ENCODE data around the gene CETN3. TPM values are rescaled to one million over a fixed set of nuclear protein-coding genes. Genes with fewer than 3 reads are reported as not detected.

CETN3 gene
- total and polyA plus RNA-seq, 9 of the 15 experiments (the other 6 are each of a cell fraction or from before 2014, with no cell fraction given) = 43.3 to 113 (median 82.4) TPM

- TF ChIP-seq, protein P1, sequence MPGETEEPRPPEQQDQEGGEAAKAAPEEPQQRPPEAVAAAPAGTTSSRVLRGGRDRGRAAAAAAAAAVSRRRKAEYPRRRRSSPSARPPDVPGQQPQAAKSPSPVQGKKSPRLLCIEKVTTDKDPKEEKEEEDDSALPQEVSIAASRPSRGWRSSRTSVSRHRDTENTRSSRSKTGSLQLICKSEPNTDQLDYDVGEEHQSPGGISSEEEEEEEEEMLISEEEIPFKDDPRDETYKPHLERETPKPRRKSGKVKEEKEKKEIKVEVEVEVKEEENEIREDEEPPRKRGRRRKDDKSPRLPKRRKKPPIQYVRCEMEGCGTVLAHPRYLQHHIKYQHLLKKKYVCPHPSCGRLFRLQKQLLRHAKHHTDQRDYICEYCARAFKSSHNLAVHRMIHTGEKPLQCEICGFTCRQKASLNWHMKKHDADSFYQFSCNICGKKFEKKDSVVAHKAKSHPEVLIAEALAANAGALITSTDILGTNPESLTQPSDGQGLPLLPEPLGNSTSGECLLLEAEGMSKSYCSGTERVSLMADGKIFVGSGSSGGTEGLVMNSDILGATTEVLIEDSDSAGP (CRISPR knock-in tag; IDR thresholded peaks at IDR 0.05) = 0 out of 2 replicates have a peak, but pooled peaks have one; percentile 52
- 0 out of 2 replicates have a peak, but pooled peaks have one; percentile 29 for TF ChIP-seq ZBTB1 (CRISPR knock-in tag; IDR thresholded peaks at IDR 0.05; ENCODE audit: borderline replicate concordance, low read depth)
- TF ChIP-seq MXI1 (IDR thresholded peaks at IDR 0.05; ENCODE audit: low read depth, low read length) = 0 out of 2 replicates have a peak, but pooled peaks have one; percentile 47
- TF ChIP-seq NCOA6 (IDR thresholded peaks at IDR 0.05) = no peak
- TF ChIP-seq TCFL5 (CRISPR knock-in tag; conservative IDR thresholded peaks at IDR 0.05) = no peak
- peak; percentile 49 for TF ChIP-seq CREM (IDR thresholded peaks at IDR 0.05; ENCODE audit: low read depth)
- TF ChIP-seq, protein P2, sequence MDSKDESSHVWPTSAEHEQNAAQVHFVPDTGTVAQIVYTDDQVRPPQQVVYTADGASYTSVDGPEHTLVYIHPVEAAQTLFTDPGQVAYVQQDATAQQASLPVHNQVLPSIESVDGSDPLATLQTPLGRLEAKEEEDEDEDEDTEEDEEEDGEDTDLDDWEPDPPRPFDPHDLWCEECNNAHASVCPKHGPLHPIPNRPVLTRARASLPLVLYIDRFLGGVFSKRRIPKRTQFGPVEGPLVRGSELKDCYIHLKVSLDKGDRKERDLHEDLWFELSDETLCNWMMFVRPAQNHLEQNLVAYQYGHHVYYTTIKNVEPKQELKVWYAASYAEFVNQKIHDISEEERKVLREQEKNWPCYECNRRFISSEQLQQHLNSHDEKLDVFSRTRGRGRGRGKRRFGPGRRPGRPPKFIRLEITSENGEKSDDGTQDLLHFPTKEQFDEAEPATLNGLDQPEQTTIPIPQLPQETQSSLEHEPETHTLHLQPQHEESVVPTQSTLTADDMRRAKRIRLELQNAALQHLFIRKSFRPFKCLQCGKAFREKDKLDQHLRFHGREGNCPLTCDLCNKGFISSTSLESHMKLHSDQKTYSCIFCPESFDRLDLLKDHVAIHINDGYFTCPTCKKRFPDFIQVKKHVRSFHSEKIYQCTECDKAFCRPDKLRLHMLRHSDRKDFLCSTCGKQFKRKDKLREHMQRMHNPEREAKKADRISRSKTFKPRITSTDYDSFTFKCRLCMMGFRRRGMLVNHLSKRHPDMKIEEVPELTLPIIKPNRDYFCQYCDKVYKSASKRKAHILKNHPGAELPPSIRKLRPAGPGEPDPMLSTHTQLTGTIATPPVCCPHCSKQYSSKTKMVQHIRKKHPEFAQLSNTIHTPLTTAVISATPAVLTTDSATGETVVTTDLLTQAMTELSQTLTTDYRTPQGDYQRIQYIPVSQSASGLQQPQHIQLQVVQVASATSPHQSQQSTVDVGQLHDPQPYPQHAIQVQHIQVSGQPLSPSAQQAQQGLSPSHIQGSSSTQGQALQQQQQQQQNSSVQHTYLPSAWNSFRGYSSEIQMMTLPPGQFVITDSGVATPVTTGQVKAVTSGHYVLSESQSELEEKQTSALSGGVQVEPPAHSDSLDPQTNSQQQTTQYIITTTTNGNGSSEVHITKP (IDR thresholded peaks at IDR 0.05; ENCODE audit: partially characterized antibody) = peak; percentile 23
- TF ChIP-seq ZC3H4 (CRISPR knock-in tag; IDR thresholded peaks at IDR 0.05; ENCODE audit: borderline replicate concordance) = no peak
- TF ChIP-seq PKNOX1 (IDR thresholded peaks at IDR 0.05) = peak; percentile 97
- TF ChIP-seq HEY1 (CRISPR knock-in tag; IDR thresholded peaks at IDR 0.05; ENCODE audit: borderline replicate concordance) = no peak
- TF ChIP-seq YBX1 (IDR thresholded peaks at IDR 0.05) = no peak
- TF ChIP-seq, protein P3, sequence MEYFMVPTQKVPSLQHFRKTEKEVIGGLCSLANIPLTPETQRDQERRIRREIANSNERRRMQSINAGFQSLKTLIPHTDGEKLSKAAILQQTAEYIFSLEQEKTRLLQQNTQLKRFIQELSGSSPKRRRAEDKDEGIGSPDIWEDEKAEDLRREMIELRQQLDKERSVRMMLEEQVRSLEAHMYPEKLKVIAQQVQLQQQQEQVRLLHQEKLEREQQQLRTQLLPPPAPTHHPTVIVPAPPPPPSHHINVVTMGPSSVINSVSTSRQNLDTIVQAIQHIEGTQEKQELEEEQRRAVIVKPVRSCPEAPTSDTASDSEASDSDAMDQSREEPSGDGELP (CRISPR knock-in tag; IDR thresholded peaks at IDR 0.05; ENCODE audit: borderline replicate concordance) = peak; percentile 70; the same call in 1 of the 2 replicates
- no peak for TF ChIP-seq RBM15 (IDR thresholded peaks at IDR 0.05; ENCODE audit: insufficient read depth, low read length)
- TF ChIP-seq ZFPM2 (CRISPR knock-in tag; IDR thresholded peaks at IDR 0.05) = 0 out of 2 replicates have a peak, but pooled peaks have one; percentile 48
- TF ChIP-seq ZNF778 (CRISPR knock-in tag; IDR thresholded peaks at IDR 0.05) = no peak
- peak; percentile 57 for TF ChIP-seq TEAD4 (IDR thresholded peaks at IDR 0.05; ENCODE audit: low read length)
- TF ChIP-seq TEAD4 (CRISPR knock-in tag; IDR thresholded peaks at IDR 0.05; ENCODE audit: borderline replicate concordance) = 0 out of 2 replicates have a peak, but pooled peaks have one; percentile 22
These were observed at the start of gene CETN3 (continued) for GRCh38 chr5:90409318-90410177.

Data from K562 (cell line).